UCSD-AML1 (cell line): ENCODE data around the gene DCAF6.

ENCODE experiments used
- DNase-seq: peaks from one replicate; lab custom pipeline; 2025; ENCODE audit not compliant: unreplicated experiment; lab: John Stamatoyannopoulos, UW

The DCAF6 gene

DNA sequence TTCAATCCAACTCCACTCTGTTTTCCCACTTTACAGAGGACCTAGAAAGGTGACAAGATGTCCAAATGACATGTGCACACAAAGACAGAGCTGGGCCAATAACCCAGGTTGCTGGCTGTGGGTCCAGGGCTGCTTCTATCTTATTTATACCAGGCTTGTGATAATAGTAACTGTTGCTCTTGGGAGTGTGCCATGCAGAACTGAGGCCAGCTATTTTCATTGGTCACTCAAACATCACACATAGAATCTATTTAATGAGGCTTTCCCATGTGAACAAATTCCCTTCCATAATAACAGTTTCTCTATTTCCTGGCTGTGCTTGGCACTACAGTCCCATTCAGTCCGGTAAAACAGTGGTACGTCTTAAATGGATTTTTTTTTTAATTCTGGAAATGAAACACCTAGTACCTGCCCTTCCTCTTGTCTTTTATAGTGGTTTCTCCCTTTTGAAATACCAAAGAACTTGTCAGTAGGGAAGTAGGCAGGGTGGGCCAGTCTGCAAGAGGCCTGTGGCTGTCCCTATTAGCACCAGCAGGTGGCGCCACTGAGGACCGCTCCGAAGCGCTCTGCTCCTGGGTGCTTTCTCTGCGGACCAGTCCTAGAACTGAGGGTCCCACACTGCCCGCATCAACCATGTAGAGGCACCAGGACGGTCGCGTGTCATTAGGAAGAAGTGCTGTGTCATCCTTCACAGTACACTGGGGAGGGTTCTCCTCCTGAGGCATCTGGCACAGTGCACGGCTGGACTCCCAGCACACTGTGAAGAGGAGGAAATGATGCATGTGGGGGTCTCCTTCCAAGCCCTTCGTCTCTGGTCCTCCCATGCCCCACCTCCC is 148.1 kb downstream of the DCAF6 start:
- peak; percentile 57 for DNase-seq

DNA sequence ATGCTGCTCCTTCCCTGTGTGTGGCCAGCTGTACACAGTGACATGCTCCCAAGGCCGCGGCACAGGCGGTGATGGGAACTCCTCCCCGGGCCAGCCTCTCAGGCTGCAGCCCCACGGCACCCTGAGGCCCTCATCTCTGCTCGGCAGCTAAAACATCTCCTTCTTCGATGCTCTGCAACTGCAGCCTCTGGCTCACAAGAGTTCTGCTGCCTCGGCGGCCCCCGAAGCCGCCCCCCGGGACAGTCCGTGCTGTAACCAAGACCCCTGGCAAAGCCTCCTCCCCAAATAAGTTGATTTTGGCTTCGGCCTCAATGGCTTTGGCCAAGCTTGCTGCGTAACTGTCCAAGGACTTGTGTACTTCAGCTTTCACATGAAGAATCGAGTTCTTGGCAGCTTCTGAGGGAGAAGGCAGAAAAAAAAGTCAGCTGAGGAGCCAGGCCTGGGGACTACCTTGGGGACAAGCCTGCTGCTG is 149.0 kb downstream of the DCAF6 start:
- DNase-seq = no peak

DNA sequence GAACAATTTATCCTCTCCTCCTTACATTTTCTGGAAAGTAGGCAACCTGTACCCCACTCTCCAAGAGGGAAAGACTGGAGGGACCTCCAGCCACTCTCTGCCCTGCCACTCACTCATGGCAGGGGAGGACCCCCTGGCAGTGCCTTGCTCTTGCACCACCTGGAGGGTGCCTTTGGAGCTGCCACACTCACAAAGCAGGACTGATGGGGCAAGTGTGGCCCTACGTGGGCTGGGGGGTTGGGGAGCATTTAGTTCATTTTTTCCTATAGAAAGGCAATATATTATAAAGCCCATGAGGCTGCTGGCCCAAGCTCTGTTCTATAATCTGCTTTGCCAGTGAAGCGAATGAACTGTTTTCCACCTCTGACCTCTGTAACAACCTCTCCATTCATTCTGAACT is 150.0 kb downstream of the DCAF6 start:
- DNase-seq = no peak

DNA sequence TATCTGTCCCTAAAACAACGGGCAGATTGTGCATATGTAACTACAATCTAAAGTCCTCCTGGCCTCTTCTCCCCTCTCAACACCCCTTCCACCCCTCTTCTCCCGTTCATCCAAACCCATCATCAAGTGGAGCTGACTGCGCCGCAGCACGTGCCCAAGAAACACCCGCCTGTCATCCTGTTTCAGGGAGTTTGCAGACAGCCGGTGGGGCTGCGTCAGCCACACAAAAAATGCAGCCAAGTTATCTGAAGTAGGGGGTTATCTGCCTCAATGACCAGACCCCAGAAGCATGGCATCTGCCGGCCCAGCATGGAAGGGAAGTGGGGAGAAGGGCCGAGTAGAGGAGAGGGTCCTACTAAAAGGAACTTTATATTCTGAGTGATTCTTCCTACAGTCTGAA is 151.2 kb downstream of the DCAF6 start:
- DNase-seq = no peak

DNA sequence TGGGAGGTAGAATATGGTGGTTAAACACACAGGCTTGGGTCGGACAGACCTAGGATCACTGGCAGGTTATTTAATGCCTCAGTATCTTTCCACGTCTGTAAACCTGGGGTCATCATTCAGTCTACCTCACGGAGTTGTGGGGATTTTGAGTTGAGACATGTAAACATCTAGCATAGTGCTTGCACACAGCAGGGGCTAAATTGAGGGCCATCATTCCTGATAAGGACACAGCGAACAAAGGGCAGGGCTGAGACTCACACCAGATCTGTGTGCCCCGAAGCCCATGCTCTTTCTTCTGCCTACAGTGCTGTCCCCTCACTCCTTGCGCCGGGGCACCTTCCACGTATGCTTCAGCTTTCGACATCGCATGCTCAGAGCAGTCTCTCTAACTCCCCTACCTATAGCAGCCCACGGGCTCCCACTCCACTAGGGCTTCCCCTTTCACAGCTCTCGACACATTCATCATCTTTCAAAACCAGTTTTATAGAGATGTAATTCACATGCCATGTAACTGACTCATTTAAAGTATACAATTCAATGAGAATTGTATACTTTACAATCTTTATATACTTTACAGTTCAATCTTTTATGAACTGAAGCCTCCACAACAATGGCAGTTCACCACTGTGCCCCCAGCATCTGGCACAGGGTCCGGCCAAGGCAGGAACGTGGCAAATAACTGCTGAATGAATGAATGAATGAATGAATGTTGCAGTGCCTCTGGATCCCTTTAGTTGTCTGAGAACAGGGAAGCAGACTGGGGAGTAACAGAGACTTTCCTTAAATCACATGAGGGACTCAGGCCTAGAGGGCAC is 152.2 kb downstream of the DCAF6 start:
- no peak for DNase-seq

DNA sequence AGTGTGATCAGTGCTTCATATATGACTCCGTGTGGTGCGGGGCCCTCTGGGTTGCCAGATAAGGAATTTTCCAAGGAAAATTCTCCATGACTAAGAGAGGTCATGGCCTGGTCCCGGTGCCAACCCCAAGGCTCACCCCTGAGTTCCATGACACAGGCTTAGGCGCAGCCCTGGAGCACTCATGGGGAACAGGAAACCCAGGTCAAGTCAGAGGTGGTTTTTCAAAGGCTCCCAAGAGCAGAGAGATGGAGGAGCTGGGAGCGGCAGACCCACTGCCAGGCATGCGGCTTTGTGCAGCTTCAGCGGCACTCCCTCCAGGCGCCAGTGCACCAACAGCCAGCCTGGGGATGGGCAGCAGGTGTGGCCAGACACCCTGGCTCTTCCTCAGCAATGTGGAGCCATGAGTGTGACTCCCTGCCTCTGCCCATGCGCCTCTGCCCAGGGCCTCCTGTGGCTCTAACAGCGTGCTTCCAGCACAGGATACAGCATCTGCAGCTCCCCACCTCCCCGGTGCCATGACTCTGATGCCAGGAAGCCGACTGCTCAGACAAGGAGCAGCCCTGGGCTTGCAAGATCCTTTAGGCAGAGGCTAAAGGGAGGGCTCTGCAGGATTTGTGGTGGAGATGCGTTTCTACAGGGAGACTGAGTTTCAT is 153.0 kb downstream of the DCAF6 start:
- DNase-seq = no peak

DNA sequence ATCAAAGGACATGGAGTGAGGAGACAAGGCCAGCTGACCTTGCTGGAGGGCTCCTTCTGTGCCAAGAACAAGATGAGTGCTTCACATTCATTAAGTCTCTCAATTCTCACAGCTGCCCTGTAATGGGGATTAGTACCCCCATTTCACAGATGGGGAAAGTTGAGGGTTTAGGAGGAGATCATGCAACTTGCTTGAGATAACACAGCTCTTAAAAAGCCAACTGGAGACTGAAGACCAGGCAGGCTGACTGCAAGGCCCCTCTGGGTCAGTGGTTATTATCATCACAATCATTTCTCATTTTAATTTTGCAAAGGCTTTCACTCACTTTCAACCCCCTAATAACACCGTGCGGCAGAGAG is 153.5 kb downstream of the DCAF6 start:
- no peak for DNase-seq

DNA sequence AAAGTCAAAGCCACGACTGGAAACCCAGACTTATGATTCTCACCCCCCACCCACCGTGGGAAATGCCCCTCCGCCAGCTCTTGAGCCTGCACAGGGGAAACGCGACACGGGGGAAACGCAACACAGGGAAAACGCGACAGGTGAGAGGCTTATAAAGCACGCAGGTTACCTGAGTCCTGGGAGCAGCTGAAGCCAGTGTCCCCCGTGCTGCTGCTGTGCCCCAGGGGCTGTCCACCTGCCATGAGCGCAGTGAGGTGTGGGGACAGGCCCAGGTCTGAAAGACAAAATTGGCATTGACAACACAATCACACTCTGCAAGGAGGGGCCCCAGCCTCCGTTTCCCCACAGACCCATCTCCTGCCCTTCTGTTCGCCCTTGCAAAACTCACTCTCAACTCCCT is 153.9 kb downstream of the DCAF6 start:
- DNase-seq = no peak

DNA sequence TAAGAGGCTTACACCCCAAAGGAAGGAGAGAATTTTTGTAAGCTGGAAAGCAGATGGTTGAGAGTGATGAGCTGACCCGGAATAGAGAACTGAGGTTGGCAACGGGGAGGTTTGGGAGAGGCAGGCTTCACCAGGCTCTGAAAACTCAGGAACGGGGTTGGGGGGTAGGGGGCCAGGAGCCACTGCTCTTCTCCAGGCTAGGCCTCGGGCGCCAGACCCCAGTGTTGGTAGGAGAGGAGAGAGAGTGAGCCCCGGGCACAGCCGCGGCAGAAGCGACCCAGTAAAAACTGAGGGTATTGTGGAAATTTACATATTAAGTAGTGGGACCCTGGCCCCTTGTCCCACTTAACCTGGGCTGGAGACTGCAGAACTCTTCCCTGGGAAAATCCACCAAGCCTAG is 154.6 kb downstream of the DCAF6 start:
- no peak for DNase-seq

DNA sequence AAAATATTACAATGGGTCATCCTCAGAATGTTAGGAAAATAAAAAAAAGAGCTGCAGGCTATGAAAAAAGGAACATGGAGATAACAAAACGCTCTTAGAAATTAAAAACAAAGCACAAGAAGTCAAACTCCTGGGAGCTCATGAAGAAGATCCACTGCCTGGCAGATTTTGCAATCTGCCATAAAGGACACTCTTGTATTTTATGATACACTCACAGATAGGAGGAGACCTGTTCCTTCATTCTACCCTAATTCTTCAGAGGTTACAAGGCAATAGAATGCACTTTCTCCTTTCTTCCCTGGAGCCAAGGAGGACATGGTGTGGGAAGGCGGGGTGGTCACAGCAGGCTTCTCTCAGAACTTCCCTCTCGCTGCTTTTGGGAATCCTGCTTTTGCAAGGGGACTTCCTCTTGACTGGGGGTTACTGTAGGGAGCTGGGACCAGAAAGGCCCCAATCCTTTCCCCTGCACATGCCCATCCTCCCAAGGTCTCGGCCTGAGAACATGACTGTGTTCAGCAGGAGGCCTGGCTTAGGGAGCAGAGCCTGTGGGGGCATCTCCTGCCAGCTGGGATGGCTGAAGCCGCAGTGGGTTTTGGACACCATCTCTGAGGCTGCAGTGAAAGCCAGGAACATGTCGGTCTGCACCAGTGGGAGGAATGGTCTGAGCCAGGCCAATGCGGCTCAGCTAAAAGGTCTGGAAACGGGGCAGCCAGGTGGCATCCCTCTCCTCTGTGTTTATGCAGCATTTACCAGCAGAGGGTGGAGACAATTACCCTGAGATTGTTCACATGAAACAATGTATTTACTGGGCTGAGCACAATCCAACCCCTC is 155.5 kb downstream of the DCAF6 start:
- no peak for DNase-seq

DNA sequence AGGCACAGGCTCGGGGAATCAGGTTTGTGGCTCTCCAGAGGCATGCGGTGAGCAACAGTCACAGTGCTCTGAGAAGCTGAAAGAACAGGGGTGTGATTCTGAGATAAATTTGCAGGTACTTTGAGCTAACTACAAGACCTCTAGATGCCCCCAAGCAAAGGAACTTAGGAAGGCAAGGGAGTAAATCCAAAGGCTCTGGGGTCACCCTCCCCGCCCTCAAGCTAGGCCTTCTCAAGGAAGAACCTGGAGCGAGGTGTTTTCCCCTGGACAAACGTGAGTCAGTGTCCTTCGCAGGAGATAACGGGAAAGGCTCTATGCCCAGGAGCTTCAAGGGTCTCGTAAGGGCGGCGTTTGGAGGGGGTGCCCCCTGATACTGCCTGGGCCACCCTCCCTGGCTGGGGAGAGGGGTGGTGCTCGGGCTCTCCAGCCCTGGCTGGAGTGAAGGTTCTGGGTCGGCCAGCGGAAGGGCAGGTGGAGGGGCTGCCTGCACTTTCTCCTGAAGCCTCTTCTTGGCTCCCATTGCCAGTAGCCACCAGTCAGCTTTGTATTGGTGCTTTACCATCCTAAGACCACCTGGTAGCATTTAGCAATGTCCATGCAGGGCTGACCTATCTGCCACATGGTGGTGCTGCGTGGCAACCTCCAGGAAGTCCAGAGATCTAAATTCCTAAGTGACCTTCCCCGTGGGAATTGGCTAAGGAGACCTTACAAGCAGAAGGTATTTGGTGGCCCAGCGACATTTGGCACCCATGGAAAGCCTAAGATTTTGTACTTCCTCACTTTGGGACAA is 156.3 kb downstream of the DCAF6 start:
- DNase-seq = no peak

DNA sequence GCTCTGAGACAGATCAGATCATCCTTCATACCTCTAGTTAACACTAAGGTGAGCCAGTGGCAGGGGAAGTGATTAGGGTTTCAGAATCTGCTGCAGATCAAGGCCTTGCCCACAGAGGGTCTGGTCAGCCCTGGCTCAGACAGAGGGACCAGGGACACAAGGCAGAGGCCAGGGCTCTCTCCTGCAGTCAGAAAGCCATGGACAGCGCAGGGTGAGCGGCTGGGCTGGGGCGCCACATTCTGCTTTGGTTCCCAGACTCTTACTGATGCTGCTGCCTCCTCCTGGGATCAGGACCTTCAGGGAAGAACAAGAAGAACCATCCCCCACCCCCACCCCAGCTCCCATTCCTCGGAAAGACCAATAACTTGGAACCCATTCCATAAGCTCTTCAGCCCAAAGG is 157.1 kb downstream of the DCAF6 start:
- DNase-seq = no peak

DNA sequence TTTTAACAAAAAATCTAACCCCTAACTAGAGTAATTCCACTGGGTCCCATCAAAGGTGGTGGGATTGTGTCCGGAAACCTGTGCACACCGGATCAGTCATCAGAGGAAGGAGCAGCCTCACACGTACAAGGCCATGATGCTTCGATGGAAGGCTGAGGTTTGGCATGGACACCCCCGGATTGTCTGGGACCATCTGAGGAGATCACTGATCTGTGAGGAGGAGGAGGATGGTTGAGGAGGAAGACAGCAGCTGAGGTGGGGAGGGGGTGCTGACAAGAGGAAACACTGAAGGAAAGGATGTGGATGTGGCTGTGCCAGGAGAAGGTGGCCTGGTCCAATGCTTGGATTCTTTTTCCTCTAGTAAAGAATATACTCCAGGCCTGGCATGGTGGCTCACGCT is 159.0 kb downstream of the DCAF6 start:
- DNase-seq = no peak

DNA sequence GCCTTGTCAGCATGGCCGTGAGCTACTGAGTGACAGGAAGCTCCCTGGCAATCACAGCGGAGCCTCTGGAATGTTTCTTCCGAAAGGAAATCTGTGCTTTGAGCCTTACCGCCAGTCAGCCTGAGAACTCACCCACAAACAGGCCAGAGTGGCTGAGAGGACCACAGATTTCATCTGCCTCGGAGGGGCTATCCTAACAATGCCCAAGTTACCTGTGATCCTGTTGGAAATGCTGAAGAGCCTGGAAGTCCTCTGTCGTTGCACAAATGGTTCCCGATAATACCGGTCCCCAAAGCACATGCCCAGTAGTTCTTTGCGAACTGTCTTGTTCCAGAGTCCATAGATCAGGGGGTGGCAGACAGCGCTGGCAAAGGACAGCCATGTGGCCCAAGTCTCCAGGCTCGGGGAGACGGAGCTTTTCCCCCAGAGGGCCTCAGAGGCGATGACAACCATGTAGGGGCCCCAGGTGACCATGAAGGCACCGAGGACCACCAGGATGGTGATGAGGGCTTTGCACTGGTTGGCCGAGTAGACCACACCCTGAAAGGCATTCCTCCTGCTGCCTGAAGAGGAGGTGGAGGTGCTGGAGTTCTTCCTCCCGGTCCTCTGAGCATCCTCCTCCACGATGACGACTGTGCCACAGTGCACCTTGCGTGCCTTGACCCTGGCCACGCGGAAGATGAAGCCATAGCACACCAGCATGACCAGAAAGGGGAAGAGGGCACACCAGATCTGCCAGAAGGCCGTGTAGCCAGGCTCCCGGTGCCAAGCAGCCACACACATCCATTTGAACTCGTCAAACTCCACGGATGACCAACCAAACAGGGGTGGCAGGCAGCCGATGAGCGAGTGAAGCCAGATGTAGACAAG is 160.0 kb downstream of the DCAF6 start:
- DNase-seq = no peak

DNA sequence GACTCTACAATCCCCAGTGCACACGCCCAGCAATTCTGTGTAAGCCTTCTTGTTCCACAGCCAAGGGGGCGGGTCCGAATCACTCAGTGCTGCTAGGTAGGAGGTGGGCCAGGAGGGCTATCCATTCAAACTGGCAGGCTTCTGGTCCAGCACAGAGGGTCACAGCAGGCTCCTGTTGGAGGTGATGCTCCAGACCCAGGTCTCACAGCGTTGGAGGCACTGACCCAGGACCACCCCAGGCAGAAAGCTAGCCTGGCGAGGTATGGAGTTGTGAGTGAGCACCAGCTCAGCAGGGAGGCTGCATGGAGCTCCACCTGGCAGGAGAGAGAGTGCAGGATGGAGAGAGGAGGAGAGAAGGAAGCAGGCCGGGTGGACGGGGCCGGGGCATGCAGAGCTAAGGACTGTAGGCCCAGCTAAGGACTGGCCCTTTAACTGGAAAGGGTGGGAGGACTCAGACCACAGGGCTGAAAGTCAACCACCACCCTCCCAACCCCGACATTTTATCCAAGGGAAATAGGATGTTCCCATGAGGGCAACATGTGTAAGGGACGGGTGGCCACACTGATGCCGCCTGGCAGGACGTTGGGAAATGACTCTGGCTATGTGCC is 161.5 kb downstream of the DCAF6 start:
- no peak for DNase-seq

DNA sequence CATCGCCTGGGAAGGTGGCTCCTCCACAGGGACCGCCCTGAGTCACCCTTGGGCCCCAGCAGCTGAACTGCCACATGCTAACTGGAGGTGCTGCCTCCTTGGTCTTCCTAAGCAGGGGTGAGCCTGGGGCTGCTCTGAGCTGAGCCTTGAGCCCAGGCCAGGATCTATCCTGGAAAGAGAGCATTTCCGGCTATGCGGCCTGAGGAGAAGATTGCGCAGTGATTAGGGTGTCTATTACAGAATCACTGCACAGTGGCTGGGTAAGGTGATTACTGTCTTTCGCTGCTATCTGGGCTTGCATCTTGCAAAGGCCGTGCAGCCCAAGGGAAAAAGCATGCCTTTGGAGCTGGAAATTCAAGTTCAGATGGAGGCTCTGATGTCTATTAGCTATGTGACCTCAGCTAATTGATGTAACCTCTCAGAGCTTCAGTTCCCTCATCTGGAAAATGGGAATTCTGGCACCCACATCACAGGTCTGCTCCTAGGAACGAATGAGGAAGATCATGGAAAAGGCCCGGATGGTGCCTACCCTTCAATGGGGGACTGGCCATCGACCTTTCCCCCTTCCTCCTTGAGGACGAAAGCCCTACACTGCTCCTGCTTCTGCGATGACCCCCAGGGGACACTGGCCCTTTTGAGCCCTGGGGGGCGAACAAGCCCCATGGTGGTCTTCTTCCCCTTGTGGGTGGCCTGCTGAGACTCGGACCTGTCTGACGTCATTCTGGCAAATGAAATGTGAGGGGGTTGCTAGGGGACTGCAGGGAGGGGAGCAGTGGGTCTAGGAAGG is 162.2 kb downstream of the DCAF6 start:
- DNase-seq = no peak

DNA sequence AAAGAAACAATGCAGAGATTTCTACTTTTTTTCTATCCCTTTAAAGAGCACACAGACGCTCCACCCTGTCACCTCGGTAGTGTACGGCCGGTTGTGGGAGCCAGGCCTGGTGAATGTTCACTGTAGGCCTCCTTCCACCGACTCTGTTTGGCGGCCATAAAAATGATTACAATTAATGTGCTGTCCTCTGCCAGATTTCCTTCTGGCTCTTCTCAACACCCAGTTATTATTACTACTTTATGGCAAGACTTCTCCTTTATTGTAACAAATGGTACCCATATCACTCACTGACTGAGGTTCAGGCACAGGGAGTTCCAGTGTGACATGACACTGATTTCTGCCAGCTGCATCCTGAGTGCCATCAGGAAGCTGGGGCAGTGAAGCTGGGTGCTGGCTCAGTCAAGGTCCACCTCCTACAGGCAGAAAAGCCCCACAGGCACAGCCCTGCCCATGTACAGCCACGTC is 162.9 kb downstream of the DCAF6 start:
- DNase-seq = no peak
